ENCODE measurements around the gene HOXA6. TPM values are rescaled to one million over a fixed set of nuclear protein-coding genes. Genes with fewer than 3 reads are reported as not detected.

The HOXA6 gene
- total and polyA plus RNA-seq, 2 of the 4 experiments (the other 2 are of a cell fraction): 1.4 to 1.8 TPM

DNA sequence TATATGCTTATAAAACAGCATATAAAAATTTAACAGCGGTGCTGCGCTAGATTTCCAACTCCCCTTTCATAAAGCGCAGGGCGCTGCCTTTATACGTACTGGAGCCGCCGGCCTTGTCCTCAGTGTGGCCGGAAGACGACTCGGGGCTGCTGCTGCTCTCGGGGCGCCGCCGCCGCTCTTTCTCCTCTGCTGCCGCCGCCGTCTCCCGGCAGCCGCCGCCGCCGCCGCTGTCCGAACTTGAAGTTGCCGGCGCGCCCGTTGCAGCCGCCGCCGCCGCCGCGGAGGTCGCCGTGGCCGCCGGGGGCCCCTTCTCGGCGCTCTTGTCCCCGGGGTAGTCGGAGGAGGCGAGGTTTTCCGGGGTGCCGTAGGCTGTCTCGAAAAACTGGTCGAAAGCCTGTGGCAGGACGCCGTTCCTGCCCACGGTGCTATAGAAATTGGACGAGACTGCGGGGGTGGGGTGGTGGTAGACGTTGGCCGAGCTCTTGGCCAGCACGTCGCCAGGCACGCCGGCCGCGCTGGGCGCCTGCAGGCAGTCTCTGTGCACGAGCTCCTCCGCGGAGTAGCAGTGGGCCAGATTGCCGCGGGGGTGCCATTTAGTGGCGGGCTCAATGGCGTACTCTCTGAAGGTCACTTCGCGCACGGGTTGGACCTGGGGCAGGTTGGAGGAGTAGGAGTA is 36.9 kb upstream of the HOXA6 start:
- H3K4ac ChIP-seq (ENCODE audit: low read depth, low read length): no peak overlapping the region
- no peak overlapping the region for H4K8ac ChIP-seq (ENCODE audit: low read depth in 2 of 2, low read length in 2 of 2)
- no peaks in the 10 kb centered on the region for H3K36me3 ChIP-seq (ENCODE audit: control insufficient read depth, insufficient read depth, low read length)
- H3K4me3 ChIP-seq (ENCODE audit: insufficient read depth, low read depth, low read length): peak overlapping the region; percentile 41
- no TSS peak for BruUV-seq (replicated peaks)
- H3K27ac ChIP-seq (ENCODE audit: insufficient read depth, low read length): no peak overlapping the region
- ATAC-seq (ENCODE audit: low read depth) (peak; percentile 57), DNase-seq (peak; percentile 27)
- H2AK9ac ChIP-seq (replicated peaks; ENCODE audit: low read depth, low read length, poor library complexity): no peak overlapping the region
- dilution Hi-C loops (cut with HindIII; ENCODE audit: low sequenced_read_pairs, unreplicated experiment): no loop called here
- peak overlapping the region; percentile 25; the same call in 1 of the 2 replicates for H3K23ac ChIP-seq (ENCODE audit: low read depth, low read length)
- no peak overlapping the region for H3K14ac ChIP-seq (replicated peaks; ENCODE audit: low read depth, low read length)
- no peak overlapping the region for H3K56ac ChIP-seq (ENCODE audit: extremely low read depth, insufficient read depth, low read length)
- no peak overlapping the region for H2BK20ac ChIP-seq (ENCODE audit: low read depth, low read length)
- H3K4me1 ChIP-seq (ENCODE audit: control insufficient read depth, insufficient read depth, low read length): peaks cover 3% of the 10 kb centered on the region; the same call in 1 of the 2 replicates
- no peak overlapping the region for H4K5ac ChIP-seq (ENCODE audit: low read depth, low read length)
- no peak overlapping the region for H2BK15ac ChIP-seq (ENCODE audit: low read depth, low read length)
- H4K20me1 ChIP-seq (ENCODE audit: insufficient read depth, low read length): peaks cover 17% of the 10 kb centered on the region; the same call in 1 of the 2 replicates
- peak overlapping the region; percentile 77 for H2AFZ ChIP-seq (replicated peaks; ENCODE audit: low read length, poor library complexity)
- no peak overlapping the region for H2AK5ac ChIP-seq (ENCODE audit: low read depth, low read length)
- TF ChIP-seq, protein P1, sequence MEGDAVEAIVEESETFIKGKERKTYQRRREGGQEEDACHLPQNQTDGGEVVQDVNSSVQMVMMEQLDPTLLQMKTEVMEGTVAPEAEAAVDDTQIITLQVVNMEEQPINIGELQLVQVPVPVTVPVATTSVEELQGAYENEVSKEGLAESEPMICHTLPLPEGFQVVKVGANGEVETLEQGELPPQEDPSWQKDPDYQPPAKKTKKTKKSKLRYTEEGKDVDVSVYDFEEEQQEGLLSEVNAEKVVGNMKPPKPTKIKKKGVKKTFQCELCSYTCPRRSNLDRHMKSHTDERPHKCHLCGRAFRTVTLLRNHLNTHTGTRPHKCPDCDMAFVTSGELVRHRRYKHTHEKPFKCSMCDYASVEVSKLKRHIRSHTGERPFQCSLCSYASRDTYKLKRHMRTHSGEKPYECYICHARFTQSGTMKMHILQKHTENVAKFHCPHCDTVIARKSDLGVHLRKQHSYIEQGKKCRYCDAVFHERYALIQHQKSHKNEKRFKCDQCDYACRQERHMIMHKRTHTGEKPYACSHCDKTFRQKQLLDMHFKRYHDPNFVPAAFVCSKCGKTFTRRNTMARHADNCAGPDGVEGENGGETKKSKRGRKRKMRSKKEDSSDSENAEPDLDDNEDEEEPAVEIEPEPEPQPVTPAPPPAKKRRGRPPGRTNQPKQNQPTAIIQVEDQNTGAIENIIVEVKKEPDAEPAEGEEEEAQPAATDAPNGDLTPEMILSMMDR (conservative IDR thresholded peaks at IDR 0.05; ENCODE audit: low read depth, low read length): no peak
- TF ChIP-seq RFX5 (IDR thresholded peaks at IDR 0.05; ENCODE audit: low read depth, low read length) (no peak), RCOR1 (IDR thresholded peaks at IDR 0.05; ENCODE audit: insufficient replicate concordance, low read length) (no peak), MXI1 (IDR thresholded peaks at IDR 0.05; ENCODE audit: borderline replicate concordance, low read depth, low read length) (no peak), FOS (IDR thresholded peaks at IDR 0.05; ENCODE audit: low read depth, low read length) (no peak), POLR2A (IDR thresholded peaks at IDR 0.05; ENCODE audit: low read depth, low read length) (no peak), MAFK (IDR thresholded peaks at IDR 0.05; ENCODE audit: low read depth, low read length) (no peak), CHD1 (IDR thresholded peaks at IDR 0.05; ENCODE audit: low read depth, low read length) (no peak), SMC3 (IDR thresholded peaks at IDR 0.05; ENCODE audit: low read depth, low read length) (no peak), RAD21 (IDR thresholded peaks at IDR 0.05; ENCODE audit: low read length) (no peak), CEBPB (IDR thresholded peaks at IDR 0.05; ENCODE audit: low read depth, low read length) (no peak), NFE2L2 (IDR thresholded peaks at IDR 0.05; ENCODE audit: low read depth, low read length) (no peak), BHLHE40 (IDR thresholded peaks at IDR 0.05; ENCODE audit: low read depth, low read length) (no peak)
- TF ChIP-seq, protein P2, sequence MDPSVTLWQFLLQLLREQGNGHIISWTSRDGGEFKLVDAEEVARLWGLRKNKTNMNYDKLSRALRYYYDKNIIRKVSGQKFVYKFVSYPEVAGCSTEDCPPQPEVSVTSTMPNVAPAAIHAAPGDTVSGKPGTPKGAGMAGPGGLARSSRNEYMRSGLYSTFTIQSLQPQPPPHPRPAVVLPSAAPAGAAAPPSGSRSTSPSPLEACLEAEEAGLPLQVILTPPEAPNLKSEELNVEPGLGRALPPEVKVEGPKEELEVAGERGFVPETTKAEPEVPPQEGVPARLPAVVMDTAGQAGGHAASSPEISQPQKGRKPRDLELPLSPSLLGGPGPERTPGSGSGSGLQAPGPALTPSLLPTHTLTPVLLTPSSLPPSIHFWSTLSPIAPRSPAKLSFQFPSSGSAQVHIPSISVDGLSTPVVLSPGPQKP (IDR thresholded peaks at IDR 0.05; ENCODE audit: borderline replicate concordance, low read depth, low read length): no peak
- TF ChIP-seq, protein P3, sequence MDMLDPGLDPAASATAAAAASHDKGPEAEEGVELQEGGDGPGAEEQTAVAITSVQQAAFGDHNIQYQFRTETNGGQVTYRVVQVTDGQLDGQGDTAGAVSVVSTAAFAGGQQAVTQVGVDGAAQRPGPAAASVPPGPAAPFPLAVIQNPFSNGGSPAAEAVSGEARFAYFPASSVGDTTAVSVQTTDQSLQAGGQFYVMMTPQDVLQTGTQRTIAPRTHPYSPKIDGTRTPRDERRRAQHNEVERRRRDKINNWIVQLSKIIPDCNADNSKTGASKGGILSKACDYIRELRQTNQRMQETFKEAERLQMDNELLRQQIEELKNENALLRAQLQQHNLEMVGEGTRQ (IDR thresholded peaks at IDR 0.05; ENCODE audit: low read depth, low read length): no peak
- intact Hi-C loops (cut with micrococcal nuclease): no loop called here
- peaks cover 91% of the 10 kb centered on the region for H3K27me3 ChIP-seq (ENCODE audit: control insufficient read depth, insufficient read depth, low read length)
- no peak overlapping the region for H3K18ac ChIP-seq (ENCODE audit: low read depth, low read length)
- POLR2A ChIA-PET (ENCODE audit: unreplicated experiment): no interaction called here
- in situ Hi-C loops (cut with MboI; ENCODE audit: low sequenced_read_pairs): no loop called here
- H4K91ac ChIP-seq (ENCODE audit: insufficient read depth, low read depth, low read length): no peak overlapping the region
- no peak overlapping the region for H2BK120ac ChIP-seq (ENCODE audit: low read depth, low read length)
- no peak overlapping the region for H2BK5ac ChIP-seq (ENCODE audit: low read depth, low read length, poor library complexity, severe bottlenecking)
- H3K9ac ChIP-seq (ENCODE audit: low read depth, low read length): no peak overlapping the region
- peak overlapping the region; percentile 69 for H3K4me2 ChIP-seq (ENCODE audit: low read depth, low read length)
- peaks cover 13% of the 10 kb centered on the region; the same call in 1 of the 2 replicates for H3K9me3 ChIP-seq (ENCODE audit: control insufficient read depth, insufficient read depth, low read length)
- no peaks in the 10 kb centered on the region for H3K9me1 ChIP-seq (ENCODE audit: insufficient read depth, low read length)
- CTCF ChIA-PET: interaction anchor here (0.5 to 0.8 kb wide), 2 partner anchors 592 to 766 kb away, joined by 3 read pairs; no protein-coding TSS in a partner anchor
- 1% methylated on average over 16 of the region's 72 CpGs; no CpG with 5 or more reads in 1 of the 2 experiments for WGBS, 2 experiments (ENCODE audit: extremely low coverage in 2 of 2, insufficient read length in 1 of 2)
- H3K79me1 ChIP-seq (ENCODE audit: low read depth in 1 of 2, low read length in 2 of 2): no peaks in the 10 kb centered on the region
